HCT116 (cell line): ENCODE measurements around the gene CWC27. TPM values are rescaled to one million over a fixed set of nuclear protein-coding genes. Genes with fewer than 3 reads are reported as not detected.

Experiments used
- ATAC-seq: fragments of 200-7000 bp; cut with Tn5 transposase; 2 replicates; pipeline ENCODE4 v1.9.1; 2020; ENCODE audit warnings: mild to moderate bottlenecking, moderate library complexity
- BruUV-seq: library from RNA; stranded (reverse); fragments of 400-500 nt; replicated peaks from 2 replicates; lab custom pipeline; 2021; lab: Mats Ljungman, UMichigan
- CTCF ChIA-PET: fragments of 300-600 bp; sonication (Branson Sonifier 250); formaldehyde crosslinking; loops from one replicate; lab custom pipeline; 2021; ENCODE audit warnings: antibody characterized with exemption; lab: Charles Lee
- POLR2A ChIA-PET: fragments of 300-600, 350-600 bp; sonication (Branson Sonifier 250); formaldehyde crosslinking; loops from one replicate; lab custom pipeline; 2021; ENCODE audit warnings: antibody characterized with exemption; lab: Charles Lee
- RAD21 ChIA-PET, 2 experiments: fragments of 300-600 bp; sonication (Branson Sonifier 250); formaldehyde crosslinking; loops; one replicate each; lab custom pipeline; 2023; ENCODE audit warnings: low total read pairs in 2 of 2; ENCODE audit not compliant: uncharacterized antibody in 2 of 2, unreplicated experiment in 2 of 2, low non-redundant PET in 1 of 2; lab: Charles Lee
- DNase-seq: peaks from one replicate; pipeline ENCODE4 v3.0.0-alpha.2; 2010; ENCODE audit warnings: low read depth, low spot score
- H2AFZ ChIP-seq: fragments of 200-600 bp; shearing (Covaris generic), sonication (generic); 2 replicates; pipeline ENCODE4 v1.6.1; 2017; ENCODE audit warnings: low read depth, mixed run types, mixed read lengths, antibody characterized with exemption, low read length; ENCODE audit not compliant: poor library complexity, severe bottlenecking
- H3K27ac ChIP-seq: 2 replicates; pipeline ENCODE4 v1.5.1; 2012; ENCODE audit warnings: low read depth, low read length
- H3K27me3 ChIP-seq: fragments of 200-600 bp; sonication (generic); 2 replicates; pipeline ENCODE4 v1.6.1; 2016; ENCODE audit warnings: mixed run types, low read length, mixed read lengths; ENCODE audit not compliant: insufficient read depth
- H3K36me3 ChIP-seq, 2 experiments: fragments of 200-500 bp in 1 of 2; fragments of 200-600 bp in 1 of 2; sonication (Bioruptor generic) in 1 of 2; sonication (generic) in 1 of 2; 2 replicates each; pipeline versions ENCODE4 v1.5.1 to v1.6.1; 2014 to 2016; ENCODE audit warnings: low read length in 2 of 2, inconsistent platforms in 1 of 2, mixed read lengths in 1 of 2, mixed run types in 1 of 2; ENCODE audit not compliant: insufficient read depth in 2 of 2, control insufficient read depth in 1 of 2
- H3K4me1 ChIP-seq, 2 experiments: fragments of 200-600 bp in 1 of 2; sonication (generic) in 1 of 2; 2 replicates each; pipeline versions ENCODE4 v1.5.1 to v1.6.1; 2012 to 2017; ENCODE audit warnings: low read length in 2 of 2, inconsistent platforms in 1 of 2, mild to moderate bottlenecking in 1 of 2, mixed read lengths in 1 of 2, mixed run types in 1 of 2, moderate library complexity in 1 of 2; ENCODE audit not compliant: insufficient read depth in 2 of 2, control insufficient read depth in 1 of 2
- H3K4me2 ChIP-seq: fragments of 200-600 bp; sonication (generic); 2 replicates; pipeline ENCODE4 v1.6.1; 2017; ENCODE audit warnings: mixed run types, low read length, mixed read lengths
- H3K4me3 ChIP-seq, 2 experiments: fragments of 200-600 bp in 1 of 2; sonication (generic) in 1 of 2; replicated peaks in 1 of 2; 2 replicates each; pipeline ENCODE4 v1.5.1; 2011 to 2016; ENCODE audit warnings: low read length in 2 of 2, control low read depth in 1 of 2, low read depth in 1 of 2, mild to moderate bottlenecking in 1 of 2, mixed read lengths in 1 of 2, mixed run types in 1 of 2
- H3K79me2 ChIP-seq: fragments of 200-600 bp; sonication (generic); 2 replicates; pipeline ENCODE4 v1.6.1; 2017; ENCODE audit warnings: mild to moderate bottlenecking, mixed run types, low read length, moderate library complexity, mixed read lengths; ENCODE audit not compliant: insufficient read depth
- H3K9ac ChIP-seq: fragments of 200-600 bp; sonication (generic); 2 replicates; pipeline ENCODE4 v1.6.1; 2016; ENCODE audit warnings: low read length, mixed read lengths
- H3K9me2 ChIP-seq: fragments of 200-600 bp; sonication (generic), shearing (Covaris generic); 2 replicates; pipeline ENCODE4 v1.6.1; 2017; ENCODE audit warnings: mixed run types, mild to moderate bottlenecking, moderate library complexity; ENCODE audit not compliant: insufficient read depth
- H3K9me3 ChIP-seq, 2 experiments: fragments of 200-500 bp in 1 of 2; fragments of 200-600 bp in 1 of 2; sonication (Bioruptor generic) in 1 of 2; sonication (generic) in 1 of 2; 2 replicates each; pipeline ENCODE4 v1.6.1; 2014 to 2017; ENCODE audit warnings: low read length in 2 of 2, mixed read lengths in 2 of 2, inconsistent platforms in 1 of 2, low read depth in 1 of 2, mild to moderate bottlenecking in 1 of 2, mixed run types in 1 of 2, moderate library complexity in 1 of 2; ENCODE audit not compliant: control insufficient read depth in 1 of 2, insufficient read depth in 1 of 2
- H4K20me1 ChIP-seq: fragments of 200-600 bp; sonication (generic), shearing (Covaris generic); 2 replicates; pipeline ENCODE4 v1.6.1; 2017; ENCODE audit warnings: mixed run types, mild to moderate bottlenecking, moderate library complexity; ENCODE audit not compliant: insufficient read depth
- ATF3 ChIP-seq: IDR thresholded peaks from 2 replicates; pipeline ENCODE4 v1.6.1; 2012
- CBX3 ChIP-seq: IDR thresholded peaks from 2 replicates; pipeline ENCODE4 v1.6.1; 2012; ENCODE audit warnings: low read depth
- CEBPB ChIP-seq: IDR thresholded peaks from 2 replicates; pipeline ENCODE4 v1.6.1; 2012; ENCODE audit warnings: low read depth
- CTCF ChIP-seq, 3 experiments: fragments of 200-600 bp in 1 of 3; sonication (generic) in 1 of 3; IDR thresholded peaks in 2 of 3; conservative IDR thresholded peaks in 1 of 3; 2 replicates each; pipeline ENCODE4 v1.5.1; 2012 to 2017; ENCODE audit warnings: low read depth in 2 of 3, low read length in 2 of 3, antibody characterized with exemption in 1 of 3, borderline replicate concordance in 1 of 3, control low read depth in 1 of 3, mild to moderate bottlenecking in 1 of 3, mixed read lengths in 1 of 3, mixed run types in 1 of 3, moderate library complexity in 1 of 3; ENCODE audit not compliant: insufficient read depth in 1 of 3
- EGR1 ChIP-seq: IDR thresholded peaks from 2 replicates; pipeline ENCODE4 v1.6.1; 2012; ENCODE audit warnings: low read depth
- ELF1 ChIP-seq: IDR thresholded peaks from 2 replicates; pipeline ENCODE4 v1.6.1; 2012; ENCODE audit warnings: low read depth, borderline replicate concordance
- EZH2phosphoT487 ChIP-seq: fragments of 200-600 bp; IDR thresholded peaks from 2 replicates; pipeline ENCODE4 v1.6.1; 2018; ENCODE audit warnings: antibody characterized with exemption, borderline replicate concordance
- FOSL1 ChIP-seq: IDR thresholded peaks from 2 replicates; pipeline ENCODE4 v1.6.1; 2012; ENCODE audit warnings: low read depth
- JUND ChIP-seq: IDR thresholded peaks from 2 replicates; pipeline ENCODE4 v1.6.1; 2012
- MAX ChIP-seq: IDR thresholded peaks from 2 replicates; pipeline ENCODE4 v1.6.1; 2012
- SIN3A ChIP-seq: IDR thresholded peaks from 2 replicates; pipeline ENCODE4 v1.6.1; 2012; ENCODE audit warnings: low read depth
- SP1 ChIP-seq: IDR thresholded peaks from 2 replicates; pipeline ENCODE4 v1.6.1; 2012; ENCODE audit warnings: low read depth
- SRF ChIP-seq: IDR thresholded peaks from 2 replicates; pipeline ENCODE4 v1.6.1; 2012; ENCODE audit warnings: low read depth
- ZBTB33 ChIP-seq: IDR thresholded peaks from 2 replicates; pipeline ENCODE4 v1.6.1; 2011; ENCODE audit warnings: mild to moderate bottlenecking, low read length, moderate library complexity; ENCODE audit not compliant: insufficient replicate concordance; ENCODE audit errors: extremely low read depth
- ZNF274 ChIP-seq: fragments of 200-500 bp; sonication (Bioruptor generic); IDR thresholded peaks from 2 replicates; pipeline ENCODE4 v1.6.1; 2014; ENCODE audit warnings: mild to moderate bottlenecking, low read depth, low read length, inconsistent platforms
- intact Hi-C: fragments of 100-400 bp; cut with micrococcal nuclease; formaldehyde crosslinking; loops from 2 replicates; pipeline ENCODE4 v1.10.0; 2022
- total RNA-seq: library from RNA; stranded (reverse); gene quantifications from one replicate; pipeline ENCODE4 v1.2.1, GENCODE V29; 2021; ENCODE audit not compliant: unreplicated experiment

Gene CWC27
- total RNA-seq, 1 experiment from 2014 or later = 29.1 TPM

- TF ChIP-seq ZNF274 = no peak
- TF ChIP-seq CBX3 = no peak
- no peak for TF ChIP-seq ELF1
- no peak for TF ChIP-seq JUND
- TF ChIP-seq EGR1 = no peak
- TF ChIP-seq SIN3A = no peak
- TF ChIP-seq CEBPB = no peak
Measured at GRCh38 chr5:64792469-64792868, 23.7 kb downstream of the CWC27 start (continued).

- ATAC-seq = no peak
- BruUV-seq = no TSS peak
- RAD21 ChIA-PET = no interaction called here
- Histone ChIP-seq H3K36me3 (no peaks in the 10 kb centered on the region), H3K9me3 (no peaks in the 10 kb centered on the region), H3K9ac (no peak overlapping the region), H3K4me2 (no peak overlapping the region), H3K27ac (no peak overlapping the region), H3K79me2 (no peaks in the 10 kb centered on the region), H3K9me2 (no peaks in the 10 kb centered on the region), H2AFZ (no peak overlapping the region), H3K4me1 (0 out of 4 replicates have a peak, but pooled peaks cover 0 to 2% of the 10 kb centered on the region in 2 experiments), H3K4me3 (no peak overlapping the region), H4K20me1 (no peaks in the 10 kb centered on the region), H3K27me3 (no peaks in the 10 kb centered on the region)
- CTCF ChIA-PET = no interaction called here
- intact Hi-C loops = no loop called here
- POLR2A ChIA-PET = interaction anchor here (0.9 kb wide), 1 partner anchor 21 kb away, joined by 4 read pairs; no protein-coding TSS in a partner anchor
- TF ChIP-seq ELF1 = no peak
- TF ChIP-seq CBX3 = no peak
- no peak for TF ChIP-seq SP1
- no peak for TF ChIP-seq FOSL1
- TF ChIP-seq EGR1 = no peak
- no peak for TF ChIP-seq SIN3A
- no peak for TF ChIP-seq MAX
- TF ChIP-seq CTCF (IDR thresholded peaks at IDR 0.05 in 2 of 3, conservative IDR thresholded peaks at IDR 0.05 in 1 of 3; ENCODE audit: borderline replicate concordance in 1 of 3, insufficient read depth in 1 of 3, low read depth in 2 of 3, low read length in 2 of 3) = no peak
- no peak for TF ChIP-seq ZBTB33
- no peak for TF ChIP-seq ZNF274
- no peak for TF ChIP-seq EZH2phosphoT487
- no peak for TF ChIP-seq ATF3
- no peak for TF ChIP-seq JUND
- no peak for TF ChIP-seq SRF
- no peak for DNase-seq
Measured at GRCh38 chr5:64794053-64794770, 25.5 kb downstream of the CWC27 start.
